ENCODE measurements around the gene PKNOX2.

PKNOX2 gene

DNA sequence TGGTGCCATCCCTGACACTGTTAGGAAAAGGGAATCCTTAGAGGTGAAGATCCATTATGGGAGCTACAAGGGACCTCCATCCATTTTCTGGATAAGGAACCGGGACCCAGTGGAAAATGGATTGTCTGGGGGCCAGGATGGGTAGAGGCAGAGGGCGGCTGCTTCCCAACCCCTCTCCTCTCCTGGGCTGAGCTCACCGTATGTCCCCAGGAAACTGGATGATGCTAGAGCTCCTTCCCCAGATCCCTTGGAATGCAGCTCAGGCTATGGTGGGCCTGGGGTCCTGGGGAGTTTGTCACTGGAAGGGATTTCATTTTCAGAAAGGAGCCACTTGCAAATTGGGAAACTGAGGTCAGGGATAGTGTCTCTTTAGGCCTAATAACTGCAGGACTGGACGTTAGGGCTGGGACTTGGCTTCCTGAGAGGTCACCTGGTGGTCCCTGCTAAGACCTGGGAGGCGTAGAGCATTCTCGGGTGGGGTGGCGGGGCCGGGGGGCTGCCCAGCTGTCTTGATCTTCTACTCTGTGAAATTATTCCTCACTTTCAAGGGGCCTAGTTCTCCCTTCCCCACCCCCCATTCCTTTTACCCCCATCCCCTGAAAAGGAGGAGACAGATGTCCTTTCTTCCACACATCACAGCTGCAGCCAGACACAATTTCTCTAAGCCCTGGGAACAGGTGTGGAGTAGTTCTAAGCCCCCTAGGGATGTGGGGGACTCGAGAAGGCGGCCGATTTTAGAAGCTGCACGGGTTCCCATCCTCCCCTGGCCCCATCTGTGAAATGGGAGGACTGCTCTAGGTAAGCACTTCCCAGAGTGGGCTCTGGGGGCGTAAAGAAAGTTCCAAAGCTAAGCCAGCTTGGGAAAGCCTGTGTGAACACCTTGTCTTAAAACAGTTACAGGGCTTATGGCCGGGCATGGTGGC, 99.8 kb downstream of the PKNOX2 start:
- DNase-seq = no peak

DNA sequence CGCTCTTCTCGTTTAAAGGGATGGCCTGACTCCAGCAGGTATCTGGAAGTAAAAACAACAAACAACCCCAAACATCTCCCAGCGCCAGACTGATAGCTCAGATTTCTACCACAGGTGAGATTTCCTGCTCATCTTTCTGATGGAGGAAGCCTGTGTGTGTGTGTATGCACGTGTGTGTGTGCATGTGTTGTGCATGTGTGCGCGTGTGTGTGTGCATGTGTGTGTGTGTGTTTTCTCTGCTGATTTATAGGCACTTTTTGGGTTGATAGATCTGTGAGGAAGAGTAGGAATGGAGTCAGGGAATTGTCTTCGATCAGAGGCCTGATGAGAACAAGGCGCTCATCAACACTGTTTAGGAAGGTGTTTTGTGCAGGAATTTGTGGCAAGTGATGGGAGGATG, 103.0 kb downstream of the PKNOX2 start:
- no peak for DNase-seq

DNA sequence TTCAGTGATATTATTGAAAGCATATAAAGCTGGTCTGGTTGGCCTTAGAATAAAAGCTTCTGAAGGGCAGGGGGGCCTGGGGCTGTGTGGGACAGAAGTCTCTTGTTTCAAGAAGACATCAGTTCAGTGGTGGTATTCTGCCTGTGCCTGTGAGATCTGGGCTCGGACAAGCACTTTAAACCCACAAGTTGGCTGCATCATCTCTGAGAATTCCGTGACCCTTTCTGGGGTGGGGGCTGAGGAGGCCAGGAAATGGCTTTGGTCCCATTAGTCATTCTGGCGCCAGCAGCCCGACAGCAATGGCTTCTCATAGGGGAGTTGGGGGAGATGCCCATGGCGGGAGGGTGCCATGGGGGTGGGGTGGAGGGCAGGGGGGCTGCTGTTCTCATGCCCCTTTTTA, 104.1 kb downstream of the PKNOX2 start:
- no peak for DNase-seq

DNA sequence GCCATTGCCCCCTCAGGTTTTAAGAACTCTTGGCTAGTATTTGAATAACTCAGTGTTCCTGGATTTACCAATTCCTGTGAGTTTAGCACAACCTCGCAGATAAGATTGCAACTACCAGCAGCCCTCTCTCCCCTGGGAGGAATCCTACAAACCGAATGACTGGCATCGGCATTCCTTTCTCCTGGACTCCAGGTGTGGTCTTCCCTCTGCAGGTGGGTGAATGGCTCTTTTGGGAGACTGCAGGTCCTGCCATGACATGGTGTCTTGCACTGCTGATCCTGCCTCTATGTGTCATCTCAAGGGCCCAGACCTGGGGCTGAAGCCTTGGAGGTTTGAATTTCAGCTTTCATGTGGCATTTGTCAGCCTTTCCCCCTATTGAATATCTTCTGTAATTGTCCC, 105.6 kb downstream of the PKNOX2 start:
- DNase-seq = no peak

DNA sequence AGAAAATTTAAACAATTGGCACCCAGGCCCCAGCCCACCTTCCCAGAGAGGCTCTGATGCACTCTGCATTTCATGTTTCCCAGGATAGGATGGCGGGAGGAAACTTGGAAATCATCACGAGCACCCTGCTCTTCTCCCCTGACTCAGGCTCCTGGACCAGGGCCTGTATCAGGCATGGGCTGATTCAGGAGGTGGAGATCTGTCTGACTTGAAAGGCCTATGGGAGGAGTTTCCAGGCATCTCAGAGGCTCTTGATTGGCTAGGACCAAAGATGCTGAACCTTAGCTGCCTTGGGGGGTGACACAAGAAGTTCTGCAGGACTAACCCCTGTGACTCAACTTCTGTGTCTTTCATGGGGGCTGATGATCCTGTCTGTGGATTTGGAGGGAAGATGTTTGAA, 106.2 kb downstream of the PKNOX2 start:
- DNase-seq = no peak

DNA sequence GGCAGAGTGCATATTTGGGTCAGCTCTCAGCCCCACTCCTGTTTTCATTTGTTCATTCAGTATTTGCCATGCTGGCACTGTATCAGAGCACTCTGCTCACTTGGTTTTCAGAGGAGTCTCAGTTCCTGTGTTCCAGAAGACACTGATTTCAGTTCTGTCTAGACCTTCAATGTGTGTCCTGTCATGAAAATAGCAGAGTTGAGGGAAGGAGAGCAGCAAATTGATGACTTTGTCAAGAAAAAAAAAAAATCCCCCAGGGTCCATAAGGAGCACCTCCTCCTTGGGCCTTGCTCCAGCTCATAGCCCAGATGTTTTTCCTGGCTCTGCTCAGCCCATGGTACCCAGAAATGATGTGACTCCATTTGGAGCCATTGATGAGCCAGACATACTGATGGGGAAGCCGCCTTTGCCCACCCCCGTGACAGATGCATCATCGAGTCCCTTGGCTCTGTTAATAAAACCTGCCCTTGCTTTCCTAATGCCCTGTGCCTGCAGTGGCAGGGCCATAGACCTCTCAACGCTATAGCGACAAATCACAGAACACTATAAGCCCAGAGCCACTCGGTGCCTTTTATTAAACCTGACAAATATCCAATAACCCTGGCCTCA, 107.0 kb downstream of the PKNOX2 start:
- DNase-seq = no peak

DNA sequence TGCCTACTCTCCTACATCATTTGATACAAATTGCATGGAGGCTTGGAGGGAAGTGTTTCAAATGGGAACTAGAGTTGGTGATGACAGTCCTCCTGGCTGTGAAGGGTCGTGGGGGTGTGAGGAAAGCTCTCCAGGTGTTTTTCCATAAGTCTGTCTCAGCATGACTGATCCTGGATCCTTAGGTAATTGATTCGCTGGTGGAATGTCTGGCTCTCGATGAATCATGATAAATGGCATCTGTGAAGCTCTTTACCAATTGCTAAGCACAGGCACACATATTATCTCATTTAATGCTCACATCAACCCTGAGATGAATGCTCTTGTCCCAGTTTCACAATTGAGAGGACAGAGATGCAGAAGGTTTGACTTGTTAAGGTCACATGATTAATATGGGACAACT, 107.5 kb downstream of the PKNOX2 start:
- no peak for DNase-seq

DNA sequence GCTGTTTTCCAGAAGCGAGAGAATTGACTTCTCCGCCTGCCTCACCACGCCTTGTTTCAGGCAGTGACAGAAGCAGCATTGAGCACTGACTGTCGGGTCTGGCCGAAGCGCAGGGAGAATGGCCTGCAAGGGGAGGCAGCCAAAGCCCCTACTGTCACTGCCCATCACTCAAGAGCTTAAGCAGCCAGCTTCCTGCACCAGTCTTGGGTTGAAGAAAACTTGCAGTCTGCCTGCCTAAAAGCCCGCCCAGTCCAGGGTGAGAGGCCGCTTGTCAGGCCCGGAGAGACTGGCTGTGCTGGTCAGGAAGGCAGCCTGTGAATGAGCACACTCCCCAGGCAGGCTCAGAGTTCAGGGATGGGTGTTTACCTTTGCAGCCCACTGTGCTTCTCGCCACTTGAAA, 108.3 kb downstream of the PKNOX2 start:
- no peak for DNase-seq

DNA sequence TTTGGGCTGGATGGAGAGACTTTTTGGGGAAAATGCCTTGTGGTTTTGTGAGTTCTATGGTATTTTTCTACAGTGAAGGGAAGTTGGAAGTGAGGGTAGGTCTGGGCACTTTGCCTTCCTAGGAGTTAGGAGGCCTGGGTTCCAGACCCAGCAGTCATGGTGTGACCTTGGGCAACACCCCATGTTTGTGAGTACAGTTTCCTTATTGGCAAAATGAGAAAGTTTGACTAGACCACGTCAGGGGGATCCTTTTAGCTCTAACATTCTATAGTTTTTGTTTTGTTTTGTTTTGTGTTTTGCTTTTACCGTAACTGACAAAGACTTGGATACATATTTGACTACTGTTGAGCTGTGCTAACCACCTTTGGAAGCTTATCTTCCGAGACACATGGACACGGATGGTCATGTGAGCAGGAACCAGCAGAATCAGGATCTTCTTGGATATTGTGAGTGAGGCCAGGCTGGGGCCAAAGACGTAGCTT, 109.0 kb downstream of the PKNOX2 start:
- no peak for DNase-seq

DNA sequence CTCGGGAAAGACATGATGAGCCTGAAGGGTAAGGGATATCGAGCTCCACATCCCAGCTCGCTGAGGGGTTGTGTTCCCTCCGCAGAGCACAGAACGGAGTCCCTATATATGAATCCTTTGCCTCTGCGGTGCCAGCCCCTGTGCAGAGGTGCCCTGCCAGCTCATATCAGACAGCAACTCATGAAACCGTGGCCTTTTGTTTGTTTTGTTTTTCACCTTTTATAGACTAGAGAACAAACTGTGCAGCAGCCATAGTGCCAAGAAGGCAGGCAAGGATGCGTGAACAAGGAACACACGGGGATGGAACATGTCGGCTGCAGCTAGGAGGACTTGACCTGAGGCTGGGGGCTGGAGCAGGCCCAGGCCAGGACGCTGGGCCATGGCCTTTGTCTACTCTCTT, 109.8 kb downstream of the PKNOX2 start:
- no peak for DNase-seq

DNA sequence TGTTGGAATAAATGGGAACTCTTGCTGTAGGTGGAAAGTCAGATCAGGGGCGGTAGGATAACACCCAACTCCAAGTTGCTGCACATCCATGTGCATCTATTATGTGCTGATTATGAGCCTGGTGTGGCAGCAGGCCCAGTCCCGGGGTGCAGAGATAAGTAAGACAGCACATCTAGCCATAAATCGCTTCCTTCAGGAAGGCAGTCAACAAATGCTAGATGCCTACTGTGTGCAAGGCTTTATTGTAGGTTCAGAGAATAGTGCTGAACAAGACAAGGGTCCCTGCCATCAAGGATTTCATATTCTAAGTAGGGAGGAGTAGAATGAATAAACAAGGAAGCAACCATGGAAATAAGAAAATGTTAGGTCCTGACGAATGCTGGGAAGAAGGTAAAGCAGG, 110.2 kb downstream of the PKNOX2 start:
- no peak for DNase-seq

DNA sequence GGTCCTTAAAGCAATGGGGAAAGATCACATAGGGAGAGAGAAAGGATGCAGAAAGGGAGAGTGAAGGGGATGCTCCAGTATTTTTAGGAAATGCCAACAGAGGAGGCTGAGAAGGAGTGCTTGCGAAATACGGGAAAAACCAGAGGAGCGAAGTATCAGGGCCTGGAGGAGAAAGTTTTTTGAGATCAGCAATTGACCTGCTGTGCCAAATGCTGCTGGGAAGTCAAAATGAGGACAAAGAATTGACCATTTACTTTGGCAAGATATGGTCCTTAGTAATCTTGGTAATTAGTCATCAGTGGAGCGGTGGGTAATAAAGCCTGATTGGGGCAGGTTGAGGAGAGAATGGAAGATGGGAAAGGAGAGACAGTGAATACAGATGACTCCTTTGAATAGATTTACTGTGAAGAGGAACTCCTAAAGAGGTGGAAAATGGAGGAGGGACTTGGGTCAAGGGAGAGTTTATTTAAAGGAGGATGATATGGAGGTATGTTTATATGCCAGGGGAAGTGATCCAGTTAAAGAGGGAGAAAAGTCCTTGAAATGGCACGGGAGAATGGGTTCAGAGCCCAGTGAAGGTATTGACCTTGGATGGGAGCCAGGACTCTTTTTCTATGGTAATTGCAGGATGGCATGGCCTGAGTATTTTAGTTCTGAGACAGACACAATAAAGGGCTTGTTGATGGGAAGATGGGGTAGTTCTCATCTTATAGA, 111.5 kb downstream of the PKNOX2 start:
- no peak for DNase-seq

DNA sequence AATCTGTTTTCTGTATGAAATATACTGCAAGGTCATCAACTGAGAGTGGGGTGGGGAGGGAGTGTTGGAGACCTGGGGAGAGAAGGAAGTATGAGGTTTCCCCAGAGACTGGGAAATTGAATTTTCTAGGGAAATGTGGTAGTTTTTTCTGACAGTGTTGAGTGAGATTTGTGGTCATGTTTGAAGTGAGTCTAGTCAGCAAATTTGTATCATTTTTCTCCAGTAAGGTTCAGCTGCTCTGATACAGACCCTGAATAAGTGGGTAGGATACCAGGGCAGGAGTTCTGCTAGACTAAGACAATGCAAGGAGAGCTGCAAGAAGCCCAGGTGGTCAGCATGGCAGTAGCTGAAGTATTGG, 112.0 kb downstream of the PKNOX2 start:
- no peak for DNase-seq

DNA sequence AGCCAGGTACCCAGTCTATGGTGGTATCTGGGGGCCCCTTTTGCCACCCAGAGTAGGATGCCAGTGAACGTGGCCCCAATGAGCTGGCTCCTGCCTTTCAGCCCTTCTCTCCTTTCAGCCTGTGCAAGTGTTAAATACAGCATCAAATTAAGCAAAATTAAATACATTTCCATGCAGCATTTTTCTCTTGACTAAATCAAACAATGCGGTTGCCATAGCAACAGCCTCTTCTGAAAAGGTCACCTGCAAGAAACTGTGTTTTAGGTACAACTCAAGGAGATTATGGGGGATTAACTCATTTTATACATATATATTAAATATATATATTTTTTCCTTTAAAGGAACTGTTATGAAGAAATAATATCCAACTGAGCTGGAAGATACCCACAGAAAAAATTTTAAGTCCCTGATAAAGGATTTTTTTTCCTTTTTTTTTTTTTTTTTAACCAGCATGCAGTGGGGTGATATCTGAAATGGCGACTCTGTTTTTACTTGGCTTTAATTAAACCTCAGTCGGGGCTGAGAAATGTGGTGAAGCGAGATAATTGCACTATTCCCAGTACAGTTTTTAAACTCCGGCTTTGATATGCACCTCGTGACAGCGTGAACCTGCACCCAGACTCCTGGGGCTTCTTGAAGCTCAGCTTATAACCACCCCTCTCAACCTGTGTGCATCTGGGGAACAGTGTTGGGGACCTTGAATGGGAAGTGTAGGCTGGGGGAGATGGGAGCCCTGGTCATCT, 115.3 kb downstream of the PKNOX2 start:
- no peak for DNase-seq

DNA sequence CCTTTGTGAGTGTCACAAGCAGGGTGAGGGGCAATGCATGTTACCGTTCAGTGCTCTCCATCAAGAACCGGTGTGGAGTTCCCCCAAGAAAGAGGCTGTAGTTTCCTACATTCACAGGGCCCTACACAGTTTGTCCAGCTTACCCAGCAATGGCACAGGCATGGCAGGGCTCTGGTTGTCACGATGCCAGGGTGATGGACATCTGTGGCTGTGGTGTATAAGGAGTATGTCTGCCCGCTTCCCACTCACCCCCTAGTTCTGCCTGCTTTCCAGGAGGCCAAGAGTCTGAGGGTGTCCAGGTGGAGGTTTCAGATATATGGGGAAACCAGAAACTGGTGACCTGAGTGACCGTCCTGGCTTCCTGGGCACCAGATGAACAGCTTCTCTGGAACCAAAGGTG, 116.1 kb downstream of the PKNOX2 start:
- DNase-seq = no peak

DNA sequence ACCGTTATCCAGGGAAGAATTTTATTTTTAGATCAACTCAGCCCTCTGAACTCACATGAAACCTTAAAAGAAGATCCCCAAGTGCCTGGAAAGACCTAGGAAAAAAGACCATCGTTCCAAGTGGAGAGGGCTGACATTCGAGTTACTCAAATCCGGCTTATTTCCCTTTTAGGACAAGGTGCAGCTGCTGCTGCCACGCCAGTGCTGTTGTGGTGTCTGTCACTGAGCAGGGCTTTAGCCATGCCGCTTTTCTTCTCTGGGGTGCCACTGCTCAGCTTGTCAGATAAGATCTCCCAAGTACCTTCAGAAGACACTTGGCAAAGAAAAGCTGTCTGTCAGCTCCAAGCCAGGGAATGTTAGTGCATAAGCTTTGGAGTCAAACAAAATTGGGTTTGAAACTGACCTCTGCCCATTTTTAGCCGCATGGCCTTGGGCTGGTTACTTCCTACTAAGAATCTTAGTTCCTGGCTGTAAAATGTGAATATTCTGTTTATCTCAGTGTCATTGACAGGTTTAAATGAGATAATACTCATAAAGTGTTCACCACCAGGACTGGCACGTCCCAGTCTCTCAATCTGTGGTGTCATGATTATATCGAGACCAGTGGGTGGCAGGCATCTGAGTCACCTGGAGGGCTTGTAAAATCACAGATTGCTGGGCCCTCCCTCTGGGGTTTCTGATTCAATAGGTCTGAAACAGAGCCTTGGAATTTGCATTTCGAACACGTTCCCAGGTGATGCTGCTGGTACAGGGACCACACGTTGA, 117.5 kb downstream of the PKNOX2 start:
- no peak for DNase-seq

DNA sequence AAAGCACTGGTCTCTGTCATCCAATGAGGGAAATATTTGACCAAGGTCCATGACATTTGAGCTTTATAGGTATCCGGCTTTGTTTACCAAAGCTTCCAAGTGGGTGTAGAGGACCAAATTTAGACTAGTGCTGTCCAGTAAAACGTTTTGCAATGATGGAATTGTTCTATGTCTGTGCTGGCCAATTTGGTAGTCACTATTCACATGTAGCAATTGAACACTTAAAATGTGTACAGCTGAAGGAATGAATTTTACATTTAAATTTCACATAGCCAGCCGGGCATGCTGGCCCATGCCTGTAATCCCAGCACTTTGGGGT, 118.0 kb downstream of the PKNOX2 start:
- no peak for DNase-seq

DNA sequence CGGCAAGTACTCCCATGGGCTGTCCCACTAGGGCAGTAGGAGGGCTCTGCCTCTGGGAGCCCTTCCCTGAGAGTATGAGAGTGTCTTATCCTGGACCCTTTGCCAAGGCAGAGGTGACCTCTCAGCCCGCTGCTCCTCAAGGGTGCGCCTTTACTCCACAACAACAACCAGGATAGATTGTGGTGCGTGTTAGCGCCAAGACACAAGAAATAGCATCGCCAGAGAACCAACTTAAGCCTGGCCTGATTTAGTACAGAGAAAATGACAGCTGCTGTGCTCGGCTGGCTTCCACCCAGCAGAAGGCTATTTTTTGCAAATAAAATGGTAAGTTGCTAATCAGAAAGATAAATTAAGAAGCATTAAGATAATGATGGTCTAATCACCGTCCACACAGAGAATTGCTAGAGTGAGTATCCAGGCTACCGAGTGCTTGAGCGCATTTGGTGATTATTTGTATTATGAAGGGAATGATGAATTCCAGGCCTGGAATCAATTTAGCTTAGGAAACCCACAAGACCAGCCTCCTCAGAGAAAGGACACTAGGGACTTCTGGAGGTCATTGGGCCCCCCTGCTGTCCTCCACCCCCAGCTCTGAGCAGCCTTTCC, 119.8 kb downstream of the PKNOX2 start:
- DNase-seq = no peak

DNA sequence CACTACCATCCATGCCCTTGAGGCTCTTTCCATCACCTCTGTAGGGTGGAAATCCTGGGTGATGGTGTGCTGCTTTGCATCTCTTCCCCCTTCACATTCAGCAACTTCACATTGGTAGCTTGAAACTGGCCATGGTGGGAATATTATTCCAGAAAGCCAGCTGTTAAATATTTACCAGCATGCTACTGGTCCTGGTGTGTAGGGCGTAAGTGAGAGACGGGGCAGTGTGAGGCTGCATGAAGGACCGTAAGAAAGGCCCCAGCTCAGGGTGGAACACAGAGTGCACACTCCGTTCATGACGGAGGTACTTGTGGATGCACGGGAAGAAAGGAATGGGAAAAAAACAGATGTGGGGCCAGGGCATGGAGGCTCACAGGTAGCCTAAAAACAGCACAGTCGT, 121.3 kb downstream of the PKNOX2 start:
- DNase-seq = no peak

DNA sequence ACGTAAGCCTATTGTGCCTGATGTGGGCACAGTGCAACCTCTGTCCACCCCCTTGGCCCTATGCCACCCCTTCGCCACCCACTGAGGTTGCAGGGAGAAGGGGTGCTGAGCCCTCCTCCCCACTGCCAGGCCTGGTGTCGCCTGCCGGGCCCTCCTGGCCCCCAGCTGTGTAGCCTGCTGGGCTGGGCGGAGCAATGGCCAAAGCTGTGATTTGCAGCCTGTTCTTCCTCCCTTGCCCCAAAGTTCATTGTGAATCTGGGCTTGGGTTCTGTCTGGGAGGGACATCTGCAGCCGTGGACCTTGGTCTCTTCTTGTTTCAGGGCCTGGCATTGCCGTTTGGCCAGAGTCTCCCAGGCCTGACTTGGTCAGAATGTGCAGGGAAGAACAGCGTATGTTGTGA, 121.9 kb downstream of the PKNOX2 start:
- no peak for DNase-seq

DNA sequence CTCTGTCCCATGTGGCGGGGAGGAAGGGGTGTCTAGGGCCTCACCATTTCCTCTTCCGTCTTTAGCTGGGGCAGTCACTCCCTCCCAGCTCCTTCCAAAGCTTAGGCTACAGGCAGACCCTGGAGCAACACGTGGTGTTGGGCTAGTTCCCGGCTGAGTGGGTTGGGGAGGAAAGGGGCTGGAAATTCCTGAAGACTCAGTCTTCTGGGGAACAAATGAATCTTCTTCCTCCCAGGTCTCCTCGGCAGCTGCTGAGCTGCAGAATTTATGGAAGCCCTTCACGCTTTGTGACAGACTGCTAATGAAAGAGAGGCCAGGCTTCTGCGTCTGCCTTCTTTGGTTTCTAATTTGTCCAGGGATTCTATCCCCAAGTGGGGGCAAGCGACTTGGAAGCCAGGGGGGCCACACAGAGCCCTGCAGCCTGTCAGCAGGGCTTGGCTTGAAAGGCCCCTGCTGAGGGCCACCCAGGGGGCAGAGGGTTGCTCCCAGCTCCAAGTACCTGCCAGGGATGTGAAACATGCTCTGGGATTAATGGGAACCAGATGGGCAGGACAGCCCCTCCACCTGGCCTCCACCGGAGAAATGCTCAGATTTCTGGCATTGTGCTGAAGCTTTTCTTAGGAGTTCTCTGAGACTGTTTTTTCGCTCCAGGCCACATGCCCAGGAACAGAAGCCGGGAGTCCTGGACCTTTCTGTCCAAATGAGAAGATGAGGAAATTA, 123.1 kb downstream of the PKNOX2 start:
- DNase-seq = no peak
